ENCODE data around the gene N4BP3. TPM values are rescaled to one million over a fixed set of nuclear protein-coding genes. Genes with fewer than 3 reads are reported as not detected.

N4BP3 gene
- total and polyA plus RNA-seq, 2 of the 4 experiments (the other 2 are of a cell fraction): 0.14 to 0.18 TPM

DNA sequence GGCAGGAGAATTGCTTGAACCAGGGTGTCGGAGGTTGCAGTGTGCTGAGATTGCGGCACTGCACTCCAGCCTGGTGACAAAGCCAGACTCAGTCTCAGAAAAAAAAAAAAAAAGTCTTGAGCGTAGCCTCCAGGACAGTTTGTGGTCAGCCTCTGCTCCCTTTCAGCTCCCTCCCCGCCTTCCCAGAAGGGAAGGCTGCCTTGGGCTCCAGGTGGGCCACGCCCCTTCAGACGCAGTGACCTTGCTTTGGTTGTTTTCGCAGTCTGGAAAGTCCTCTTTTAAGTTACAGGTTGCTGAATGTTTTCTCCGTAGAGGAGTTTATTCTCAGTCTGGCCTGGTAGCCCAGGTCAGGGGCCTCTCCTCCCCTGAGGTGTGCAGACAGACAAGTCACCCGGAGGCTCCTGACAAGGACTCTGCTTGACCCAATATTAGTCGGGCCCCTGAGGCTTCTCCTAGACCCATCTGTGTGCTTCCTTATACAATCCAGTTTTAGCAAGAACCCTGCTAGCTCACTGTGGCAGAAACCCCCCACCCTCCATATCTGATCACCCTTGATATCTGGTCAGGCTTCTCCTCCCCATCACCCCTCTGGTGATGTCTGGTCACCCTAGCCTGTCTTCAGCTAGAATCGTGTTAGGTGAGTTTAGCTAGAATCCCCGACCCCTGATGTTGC, 31.6 kb upstream of the N4BP3 start:
- no peak overlapping the region for H4K91ac ChIP-seq (ENCODE audit: insufficient read depth, low read depth, low read length)

More for the DNA sequence above, 31.6 kb upstream of the N4BP3 start:
- ATAC-seq (ENCODE audit: low read depth) (no peak), DNase-seq (no peak)
- Histone ChIP-seq H3K18ac (ENCODE audit: low read depth, low read length) (no peak overlapping the region), H3K14ac (replicated peaks; ENCODE audit: low read depth, low read length) (no peak overlapping the region), H2BK15ac (ENCODE audit: low read depth, low read length) (no peak overlapping the region), H3K27ac (ENCODE audit: insufficient read depth, low read length) (no peak overlapping the region), H2BK5ac (ENCODE audit: low read depth, low read length, poor library complexity, severe bottlenecking) (no peak overlapping the region), H4K20me1 (ENCODE audit: insufficient read depth, low read length) (no peaks in the 10 kb centered on the region), H3K4me3 (ENCODE audit: insufficient read depth, low read depth, low read length) (no peak overlapping the region), H4K5ac (ENCODE audit: low read depth, low read length) (no peak overlapping the region), H3K9me3 (ENCODE audit: control insufficient read depth, insufficient read depth, low read length) (no peaks in the 10 kb centered on the region), H3K56ac (ENCODE audit: extremely low read depth, insufficient read depth, low read length) (no peak overlapping the region), H3K4me1 (ENCODE audit: control insufficient read depth, insufficient read depth, low read length) (peaks cover 5% of the 10 kb centered on the region; the same call in 1 of the 2 replicates), H2BK20ac (ENCODE audit: low read depth, low read length) (no peak overlapping the region), H3K9ac (ENCODE audit: low read depth, low read length) (no peak overlapping the region), H3K4me2 (ENCODE audit: low read depth, low read length) (no peak overlapping the region), H3K23ac (ENCODE audit: low read depth, low read length) (no peak overlapping the region), H3K9me1 (ENCODE audit: insufficient read depth, low read length) (no peaks in the 10 kb centered on the region; the same call in 1 of the 2 replicates), H2AK9ac (replicated peaks; ENCODE audit: low read depth, low read length, poor library complexity) (no peak overlapping the region), H2AK5ac (ENCODE audit: low read depth, low read length) (no peak overlapping the region), H3K79me1 (ENCODE audit: low read depth in 1 of 2, low read length in 2 of 2) (no peaks in the 10 kb centered on the region), H3K36me3 (ENCODE audit: control insufficient read depth, insufficient read depth, low read length) (no peaks in the 10 kb centered on the region), H2AFZ (replicated peaks; ENCODE audit: low read length, poor library complexity) (no peak overlapping the region), H4K8ac (ENCODE audit: low read depth in 2 of 2, low read length in 2 of 2) (no peak overlapping the region), H3K4ac (ENCODE audit: low read depth, low read length) (no peak overlapping the region), H2BK120ac (ENCODE audit: low read depth, low read length) (no peak overlapping the region), H3K27me3 (ENCODE audit: control insufficient read depth, insufficient read depth, low read length) (peaks cover 38% of the 10 kb centered on the region)
- 62% methylated on average over 6 of the region's 12 CpGs; no CpG with 5 or more reads in 1 of the 2 experiments for WGBS, 2 experiments (ENCODE audit: extremely low coverage in 2 of 2, insufficient read length in 1 of 2)
- TF ChIP-seq BHLHE40 (IDR thresholded peaks at IDR 0.05; ENCODE audit: low read depth, low read length): no peak
- no peak for TF ChIP-seq POLR2A (IDR thresholded peaks at IDR 0.05; ENCODE audit: low read depth, low read length)
- no peak for TF ChIP-seq MAZ (IDR thresholded peaks at IDR 0.05; ENCODE audit: borderline replicate concordance, low read depth, low read length)
- TF ChIP-seq, protein P1, sequence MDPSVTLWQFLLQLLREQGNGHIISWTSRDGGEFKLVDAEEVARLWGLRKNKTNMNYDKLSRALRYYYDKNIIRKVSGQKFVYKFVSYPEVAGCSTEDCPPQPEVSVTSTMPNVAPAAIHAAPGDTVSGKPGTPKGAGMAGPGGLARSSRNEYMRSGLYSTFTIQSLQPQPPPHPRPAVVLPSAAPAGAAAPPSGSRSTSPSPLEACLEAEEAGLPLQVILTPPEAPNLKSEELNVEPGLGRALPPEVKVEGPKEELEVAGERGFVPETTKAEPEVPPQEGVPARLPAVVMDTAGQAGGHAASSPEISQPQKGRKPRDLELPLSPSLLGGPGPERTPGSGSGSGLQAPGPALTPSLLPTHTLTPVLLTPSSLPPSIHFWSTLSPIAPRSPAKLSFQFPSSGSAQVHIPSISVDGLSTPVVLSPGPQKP (IDR thresholded peaks at IDR 0.05; ENCODE audit: borderline replicate concordance, low read depth, low read length): no peak
- no peak for TF ChIP-seq RCOR1 (IDR thresholded peaks at IDR 0.05; ENCODE audit: insufficient replicate concordance, low read length)
- no peak for TF ChIP-seq RAD21 (IDR thresholded peaks at IDR 0.05; ENCODE audit: low read length)
- no peak for TF ChIP-seq NFE2L2 (IDR thresholded peaks at IDR 0.05; ENCODE audit: low read depth, low read length)
- no peak for TF ChIP-seq RFX5 (IDR thresholded peaks at IDR 0.05; ENCODE audit: low read depth, low read length)
- TF ChIP-seq MXI1 (IDR thresholded peaks at IDR 0.05; ENCODE audit: borderline replicate concordance, low read depth, low read length): no peak
- TF ChIP-seq FOS (IDR thresholded peaks at IDR 0.05; ENCODE audit: low read depth, low read length): no peak
- TF ChIP-seq CEBPB (IDR thresholded peaks at IDR 0.05; ENCODE audit: low read depth, low read length): no peak
- no peak for TF ChIP-seq MAFK (IDR thresholded peaks at IDR 0.05; ENCODE audit: low read depth, low read length)
- no peak for TF ChIP-seq CHD1 (IDR thresholded peaks at IDR 0.05; ENCODE audit: low read depth, low read length)
- TF ChIP-seq, protein P2, sequence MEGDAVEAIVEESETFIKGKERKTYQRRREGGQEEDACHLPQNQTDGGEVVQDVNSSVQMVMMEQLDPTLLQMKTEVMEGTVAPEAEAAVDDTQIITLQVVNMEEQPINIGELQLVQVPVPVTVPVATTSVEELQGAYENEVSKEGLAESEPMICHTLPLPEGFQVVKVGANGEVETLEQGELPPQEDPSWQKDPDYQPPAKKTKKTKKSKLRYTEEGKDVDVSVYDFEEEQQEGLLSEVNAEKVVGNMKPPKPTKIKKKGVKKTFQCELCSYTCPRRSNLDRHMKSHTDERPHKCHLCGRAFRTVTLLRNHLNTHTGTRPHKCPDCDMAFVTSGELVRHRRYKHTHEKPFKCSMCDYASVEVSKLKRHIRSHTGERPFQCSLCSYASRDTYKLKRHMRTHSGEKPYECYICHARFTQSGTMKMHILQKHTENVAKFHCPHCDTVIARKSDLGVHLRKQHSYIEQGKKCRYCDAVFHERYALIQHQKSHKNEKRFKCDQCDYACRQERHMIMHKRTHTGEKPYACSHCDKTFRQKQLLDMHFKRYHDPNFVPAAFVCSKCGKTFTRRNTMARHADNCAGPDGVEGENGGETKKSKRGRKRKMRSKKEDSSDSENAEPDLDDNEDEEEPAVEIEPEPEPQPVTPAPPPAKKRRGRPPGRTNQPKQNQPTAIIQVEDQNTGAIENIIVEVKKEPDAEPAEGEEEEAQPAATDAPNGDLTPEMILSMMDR (conservative IDR thresholded peaks at IDR 0.05; ENCODE audit: low read depth, low read length): no peak
- no peak for TF ChIP-seq SMC3 (IDR thresholded peaks at IDR 0.05; ENCODE audit: low read depth, low read length)
- TF ChIP-seq, protein P3, sequence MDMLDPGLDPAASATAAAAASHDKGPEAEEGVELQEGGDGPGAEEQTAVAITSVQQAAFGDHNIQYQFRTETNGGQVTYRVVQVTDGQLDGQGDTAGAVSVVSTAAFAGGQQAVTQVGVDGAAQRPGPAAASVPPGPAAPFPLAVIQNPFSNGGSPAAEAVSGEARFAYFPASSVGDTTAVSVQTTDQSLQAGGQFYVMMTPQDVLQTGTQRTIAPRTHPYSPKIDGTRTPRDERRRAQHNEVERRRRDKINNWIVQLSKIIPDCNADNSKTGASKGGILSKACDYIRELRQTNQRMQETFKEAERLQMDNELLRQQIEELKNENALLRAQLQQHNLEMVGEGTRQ (IDR thresholded peaks at IDR 0.05; ENCODE audit: low read depth, low read length): no peak
- ChIA-PET CTCF (no interaction called here), POLR2A (ENCODE audit: unreplicated experiment) (no interaction called here)
- dilution Hi-C loops (cut with HindIII; ENCODE audit: low sequenced_read_pairs, unreplicated experiment): no loop called here
- BruUV-seq (replicated peaks): no TSS peak
- in situ Hi-C loops (cut with MboI; ENCODE audit: low sequenced_read_pairs): no loop called here
- intact Hi-C loops (cut with micrococcal nuclease): no loop called here

Measured in IMR-90 (cell line).